OCI-LY1 (cell line): Measurements from ENCODE around the gene SUPT3H.

Source experiments
- H2AFZ ChIP-seq: fragments of 200-600 bp; sonication (generic), shearing (Covaris generic); 2 replicates; pipeline ENCODE4 v1.6.0; 2014; ENCODE audit warnings: antibody characterized with exemption, mild to moderate bottlenecking, low read length
- H3F3A ChIP-seq: fragments of 200-600 bp; sonication (generic), shearing (Covaris generic); 2 replicates; pipeline ENCODE4 v1.6.0; 2014; ENCODE audit warnings: mild to moderate bottlenecking, antibody characterized with exemption, low read length, moderate library complexity; ENCODE audit not compliant: insufficient read depth
- H3K27ac ChIP-seq: fragments of 200-600 bp; sonication (generic); 2 replicates; pipeline ENCODE4 v1.5.1; 2014; ENCODE audit warnings: low read length, mixed run types, mild to moderate bottlenecking, low read depth; ENCODE audit not compliant: poor library complexity, severe bottlenecking
- H3K27me3 ChIP-seq: fragments of 200-600 bp; sonication (generic); 2 replicates; pipeline ENCODE4 v1.6.0; 2014; ENCODE audit warnings: antibody characterized with exemption, mild to moderate bottlenecking, low read length, moderate library complexity; ENCODE audit not compliant: insufficient read depth
- H3K36me3 ChIP-seq: fragments of 200-600 bp; sonication (generic); 2 replicates; pipeline ENCODE4 v1.6.1; 2014; ENCODE audit warnings: mild to moderate bottlenecking, antibody characterized with exemption, low read length, moderate library complexity, mixed read lengths; ENCODE audit not compliant: insufficient read depth
- H3K4me1 ChIP-seq: fragments of 200-600 bp; sonication (generic); 2 replicates; pipeline ENCODE4 v1.5.1; 2014; ENCODE audit warnings: mild to moderate bottlenecking, low read length, moderate library complexity; ENCODE audit not compliant: insufficient read depth, severe bottlenecking
- H3K4me2 ChIP-seq: fragments of 200-600 bp; sonication (generic), shearing (Covaris generic); 2 replicates; pipeline ENCODE4 v1.6.1; 2014; ENCODE audit warnings: low read length
- H3K4me3 ChIP-seq: fragments of 200-600 bp; sonication (generic); 2 replicates; pipeline ENCODE4 v1.5.1; 2014; ENCODE audit warnings: low read length, low read depth, mild to moderate bottlenecking, mixed read lengths; ENCODE audit not compliant: poor library complexity, severe bottlenecking
- H3K79me2 ChIP-seq: fragments of 200-600 bp; shearing (Covaris generic); 2 replicates; pipeline ENCODE4 v1.6.1; 2016; ENCODE audit warnings: mixed run types, low read length, mixed read lengths; ENCODE audit not compliant: insufficient read depth
- H3K9ac ChIP-seq: fragments of 200-600 bp; sonication (generic), shearing (Covaris generic); 2 replicates; pipeline ENCODE4 v1.6.1; 2014; ENCODE audit warnings: mild to moderate bottlenecking, low read length, mixed read lengths
- H3K9me2 ChIP-seq: fragments of 200-600 bp; sonication (generic), shearing (Covaris generic); 2 replicates; pipeline ENCODE4 v1.6.1; 2014; ENCODE audit warnings: low read depth, mild to moderate bottlenecking, low read length, mixed read lengths
- H3K9me3 ChIP-seq: fragments of 200-600 bp; shearing (Covaris generic); 2 replicates; pipeline ENCODE4 v1.6.1; 2014; ENCODE audit warnings: low read length, mixed read lengths
- H4K20me1 ChIP-seq: fragments of 200-600 bp; sonication (generic), shearing (Covaris generic); 2 replicates; pipeline ENCODE4 v1.6.0; 2016; ENCODE audit warnings: mild to moderate bottlenecking, low read length; ENCODE audit not compliant: insufficient read depth
- EZH2 ChIP-seq: fragments of 200-600 bp; sonication (generic), shearing (Covaris generic); IDR thresholded peaks from 2 replicates; pipeline ENCODE4 v1.8.0; 2017; ENCODE audit warnings: borderline replicate concordance, mixed run types, mild to moderate bottlenecking, antibody characterized with exemption, low read length, moderate library complexity, mixed read lengths
- TF ChIP-seq, protein P1 (sequence below): fragments of 200-600 bp; sonication (generic), shearing (Covaris generic); IDR thresholded peaks from 2 replicates; pipeline ENCODE4 v1.5.1; 2017; ENCODE audit warnings: mild to moderate bottlenecking, antibody characterized with exemption, low read length, moderate library complexity, mixed read lengths

The SUPT3H gene

DNA sequence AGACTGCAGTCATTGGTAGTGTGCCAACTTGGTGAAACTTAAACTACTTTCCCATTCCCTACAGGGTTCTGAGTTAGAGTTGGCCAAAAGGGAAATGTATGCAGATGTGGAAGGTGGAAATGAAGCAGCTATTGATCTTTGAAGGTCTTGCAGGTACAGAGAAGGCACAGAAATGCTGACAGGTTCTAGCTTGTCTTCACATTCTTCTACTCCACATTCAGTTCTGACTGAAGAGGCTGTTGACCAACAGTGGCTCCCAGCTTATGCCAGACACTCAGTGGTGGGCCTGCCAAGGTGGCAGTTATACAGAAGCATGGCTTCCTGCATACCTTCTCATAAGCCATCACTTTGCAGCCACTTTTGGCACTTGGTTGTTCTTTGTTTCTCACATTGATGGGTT lies 566.3 kb downstream of the SUPT3H start:
- H3K4me3 ChIP-seq, result no peak overlapping the region
- no peaks in the 10 kb centered on the region for H3K9me3 ChIP-seq
- no peak overlapping the region for H3K27ac ChIP-seq
- TF ChIP-seq EZH2, result no peak
- TF ChIP-seq, protein P1, sequence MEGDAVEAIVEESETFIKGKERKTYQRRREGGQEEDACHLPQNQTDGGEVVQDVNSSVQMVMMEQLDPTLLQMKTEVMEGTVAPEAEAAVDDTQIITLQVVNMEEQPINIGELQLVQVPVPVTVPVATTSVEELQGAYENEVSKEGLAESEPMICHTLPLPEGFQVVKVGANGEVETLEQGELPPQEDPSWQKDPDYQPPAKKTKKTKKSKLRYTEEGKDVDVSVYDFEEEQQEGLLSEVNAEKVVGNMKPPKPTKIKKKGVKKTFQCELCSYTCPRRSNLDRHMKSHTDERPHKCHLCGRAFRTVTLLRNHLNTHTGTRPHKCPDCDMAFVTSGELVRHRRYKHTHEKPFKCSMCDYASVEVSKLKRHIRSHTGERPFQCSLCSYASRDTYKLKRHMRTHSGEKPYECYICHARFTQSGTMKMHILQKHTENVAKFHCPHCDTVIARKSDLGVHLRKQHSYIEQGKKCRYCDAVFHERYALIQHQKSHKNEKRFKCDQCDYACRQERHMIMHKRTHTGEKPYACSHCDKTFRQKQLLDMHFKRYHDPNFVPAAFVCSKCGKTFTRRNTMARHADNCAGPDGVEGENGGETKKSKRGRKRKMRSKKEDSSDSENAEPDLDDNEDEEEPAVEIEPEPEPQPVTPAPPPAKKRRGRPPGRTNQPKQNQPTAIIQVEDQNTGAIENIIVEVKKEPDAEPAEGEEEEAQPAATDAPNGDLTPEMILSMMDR, result no peak
- no peak overlapping the region for H3K9ac ChIP-seq
- no peak overlapping the region for H3K4me2 ChIP-seq
- H3K79me2 ChIP-seq, result no peaks in the 10 kb centered on the region
- no peaks in the 10 kb centered on the region for H3K27me3 ChIP-seq
- H4K20me1 ChIP-seq, result no peaks in the 10 kb centered on the region
- no peaks in the 10 kb centered on the region for H3F3A ChIP-seq
- H3K36me3 ChIP-seq, result no peaks in the 10 kb centered on the region
- no peaks in the 10 kb centered on the region for H3K9me2 ChIP-seq
- H3K4me1 ChIP-seq, result no peaks in the 10 kb centered on the region
- no peak overlapping the region for H2AFZ ChIP-seq

DNA sequence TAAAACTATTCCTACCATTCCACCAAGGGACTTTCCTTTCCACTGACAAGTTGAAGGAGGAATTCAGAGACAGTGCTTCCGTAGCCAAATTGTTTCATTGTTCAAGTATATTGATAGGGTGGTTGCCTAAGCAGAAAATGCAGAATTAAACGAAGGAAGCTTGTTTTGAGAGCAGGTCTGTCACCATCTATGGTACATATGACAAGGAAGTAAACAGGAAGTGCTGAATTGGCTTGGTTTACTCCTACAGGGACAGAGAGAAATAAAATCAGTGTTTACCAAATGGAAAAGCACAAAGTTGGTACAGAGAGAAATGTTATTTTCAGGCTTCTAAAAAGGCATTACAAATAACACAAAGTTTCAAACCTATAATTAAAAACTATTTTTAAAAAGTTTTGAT lies 568.5 kb downstream of the SUPT3H start:
- Histone ChIP-seq H3K79me2 (no peaks in the 10 kb centered on the region), H4K20me1 (no peaks in the 10 kb centered on the region), H3K36me3 (no peaks in the 10 kb centered on the region), H3K4me2 (no peak overlapping the region), H2AFZ (no peak overlapping the region), H3K27me3 (no peaks in the 10 kb centered on the region), H3K4me3 (no peak overlapping the region), H3K4me1 (no peaks in the 10 kb centered on the region), H3K27ac (no peak overlapping the region), H3F3A (no peaks in the 10 kb centered on the region), H3K9ac (no peak overlapping the region), H3K9me3 (no peaks in the 10 kb centered on the region), H3K9me2 (no peaks in the 10 kb centered on the region)
- TF ChIP-seq, protein P1, result no peak
- TF ChIP-seq EZH2, result no peak

DNA sequence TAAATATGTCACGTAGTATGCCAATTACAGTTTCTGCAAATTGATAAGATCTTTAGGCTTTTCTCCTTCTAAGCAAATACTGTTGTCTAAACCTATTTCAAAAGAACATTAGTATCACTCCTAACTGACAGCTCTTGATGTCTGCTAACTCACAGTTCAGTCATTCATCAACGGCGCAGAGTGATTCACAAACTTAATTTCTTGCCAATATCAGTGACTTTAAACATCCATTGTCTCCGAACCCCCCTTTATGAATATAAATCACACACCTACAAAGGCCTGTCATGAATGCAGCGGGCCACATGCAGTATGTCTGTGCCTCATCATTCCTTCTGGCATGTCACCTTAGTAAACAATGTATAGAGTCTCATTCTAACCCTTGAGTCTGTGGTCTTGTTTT lies 569.6 kb downstream of the SUPT3H start:
- Histone ChIP-seq H3K27ac (no peak overlapping the region), H3K9ac (no peak overlapping the region), H3K79me2 (no peaks in the 10 kb centered on the region), H2AFZ (no peak overlapping the region), H3K4me3 (no peak overlapping the region), H3K9me3 (no peaks in the 10 kb centered on the region), H3K36me3 (no peaks in the 10 kb centered on the region), H3K9me2 (no peaks in the 10 kb centered on the region), H3F3A (no peaks in the 10 kb centered on the region), H3K27me3 (no peaks in the 10 kb centered on the region), H3K4me2 (no peak overlapping the region), H4K20me1 (no peaks in the 10 kb centered on the region), H3K4me1 (no peaks in the 10 kb centered on the region)
- TF ChIP-seq, protein P1, result no peak
- TF ChIP-seq EZH2, result no peak
